Inflammatory macrophage treated with lipopolysaccharide for 1 hour (primary cell): ENCODE data around the gene TRAF3IP1.
A peak's percentile ranks its signal among the peaks of the same experiment; 100 is the strongest.
"Not testable (repeated sequence)": the region's sequence is repeated elsewhere in the genome, so short reads cannot be mapped to it uniquely, and the experiment has no call there.

Source experiments
- DNase-seq, 2 donors: peaks; one replicate each; pipeline ENCODE4 v3.0.0-alpha.2; 2020 to 2022

Gene TRAF3IP1, protein sequence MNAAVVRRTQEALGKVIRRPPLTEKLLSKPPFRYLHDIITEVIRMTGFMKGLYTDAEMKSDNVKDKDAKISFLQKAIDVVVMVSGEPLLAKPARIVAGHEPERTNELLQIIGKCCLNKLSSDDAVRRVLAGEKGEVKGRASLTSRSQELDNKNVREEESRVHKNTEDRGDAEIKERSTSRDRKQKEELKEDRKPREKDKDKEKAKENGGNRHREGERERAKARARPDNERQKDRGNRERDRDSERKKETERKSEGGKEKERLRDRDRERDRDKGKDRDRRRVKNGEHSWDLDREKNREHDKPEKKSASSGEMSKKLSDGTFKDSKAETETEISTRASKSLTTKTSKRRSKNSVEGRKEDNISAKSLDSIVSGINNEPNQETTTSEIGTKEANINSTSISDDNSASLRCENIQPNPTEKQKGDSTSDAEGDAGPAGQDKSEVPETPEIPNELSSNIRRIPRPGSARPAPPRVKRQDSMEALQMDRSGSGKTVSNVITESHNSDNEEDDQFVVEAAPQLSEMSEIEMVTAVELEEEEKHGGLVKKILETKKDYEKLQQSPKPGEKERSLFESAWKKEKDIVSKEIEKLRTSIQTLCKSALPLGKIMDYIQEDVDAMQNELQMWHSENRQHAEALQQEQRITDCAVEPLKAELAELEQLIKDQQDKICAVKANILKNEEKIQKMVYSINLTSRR

DNA sequence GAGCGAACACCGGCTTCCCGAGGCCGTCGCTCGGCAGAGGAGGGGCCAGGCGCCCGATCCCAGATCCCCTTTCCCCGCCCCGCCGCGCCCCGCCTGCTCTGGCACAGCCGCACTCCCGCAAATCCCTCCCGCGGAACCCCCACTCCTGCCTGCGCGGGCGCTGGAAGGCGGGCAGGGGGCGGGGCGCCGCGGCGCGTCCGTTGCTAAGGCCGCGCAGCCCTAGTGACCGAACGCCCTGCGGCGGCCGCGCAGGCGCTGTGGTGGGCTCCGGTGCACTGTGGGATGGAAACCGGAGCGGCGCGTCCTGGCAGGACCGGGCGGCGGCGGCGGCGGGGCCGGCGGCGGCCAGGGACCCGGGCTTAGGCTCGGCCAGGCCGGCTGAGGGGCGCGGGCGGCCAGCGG is at the start of gene TRAF3IP1:
Gene TRAF3IP1 (plus strand): TSS at position 273 of the 402 bp plus-strand sequence. CDS start 145 bp downstream, outside the sequence.
- DNase-seq = peak; percentile 74 to 86

DNA sequence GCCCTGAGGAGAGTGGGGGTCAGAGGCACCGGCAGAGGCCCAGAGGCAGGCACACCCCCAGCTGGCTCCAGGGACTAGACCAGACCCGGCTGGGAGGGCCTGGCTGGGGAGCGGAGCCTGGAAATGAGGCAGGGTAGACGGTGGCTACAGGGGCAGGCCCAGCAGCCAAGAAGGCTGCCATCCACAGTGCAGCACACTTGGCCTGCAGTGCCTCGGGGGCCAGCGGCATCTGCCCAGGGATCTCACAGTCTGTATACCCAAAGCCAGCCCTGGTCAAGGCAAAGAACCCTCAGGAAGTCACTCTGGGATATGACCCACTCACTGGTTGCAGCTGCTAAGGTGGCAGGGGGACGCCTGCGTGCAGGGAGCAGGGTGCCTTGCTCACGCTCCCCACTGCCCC is 49.7 kb upstream of the TRAF3IP1 start:
- DNase-seq = no peak

DNA sequence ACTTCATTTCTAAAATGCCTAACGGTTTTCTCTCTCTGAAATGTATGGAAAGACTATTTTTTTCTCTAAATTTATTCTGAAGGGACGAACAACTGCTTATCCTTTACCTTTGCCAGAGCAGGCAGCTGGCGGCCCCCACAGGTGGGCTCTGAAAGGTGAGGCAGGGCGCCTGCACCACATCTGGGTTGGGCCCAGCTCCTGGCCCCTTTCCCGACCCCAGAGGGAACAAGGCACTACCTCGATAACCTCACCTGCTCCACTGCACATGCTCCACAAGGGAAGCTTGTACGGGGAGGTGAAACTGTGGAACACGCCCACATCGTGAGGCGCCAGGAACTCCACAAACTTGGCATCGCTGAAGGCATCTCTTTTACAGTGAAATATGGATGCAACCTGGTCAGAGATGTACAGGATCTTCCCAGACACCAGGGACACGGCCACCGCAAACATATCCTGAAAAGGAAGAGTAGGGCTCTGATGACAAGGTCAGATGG is 49.2 kb upstream of the TRAF3IP1 start:
- no peak for DNase-seq

DNA sequence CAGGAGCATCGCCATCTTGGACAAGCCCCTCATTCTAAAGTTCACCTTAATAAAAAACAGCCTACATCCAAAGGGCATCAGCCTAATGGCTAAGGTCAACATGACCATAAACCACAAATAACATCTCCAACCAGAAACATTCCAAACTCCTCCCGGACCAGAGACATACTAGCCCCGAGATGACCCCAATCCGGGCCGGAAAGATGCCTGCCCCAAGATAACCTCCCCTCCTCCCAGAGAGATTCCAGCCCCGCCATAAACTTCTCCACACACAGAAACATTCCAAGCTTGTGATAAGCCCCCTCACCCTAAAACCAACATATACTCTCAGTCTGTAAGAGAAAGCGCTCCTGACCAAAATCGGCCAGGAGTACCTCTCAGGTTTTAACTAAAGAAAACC is 48.6 kb upstream of the TRAF3IP1 start:
- DNase-seq = not testable (repeated sequence)

DNA sequence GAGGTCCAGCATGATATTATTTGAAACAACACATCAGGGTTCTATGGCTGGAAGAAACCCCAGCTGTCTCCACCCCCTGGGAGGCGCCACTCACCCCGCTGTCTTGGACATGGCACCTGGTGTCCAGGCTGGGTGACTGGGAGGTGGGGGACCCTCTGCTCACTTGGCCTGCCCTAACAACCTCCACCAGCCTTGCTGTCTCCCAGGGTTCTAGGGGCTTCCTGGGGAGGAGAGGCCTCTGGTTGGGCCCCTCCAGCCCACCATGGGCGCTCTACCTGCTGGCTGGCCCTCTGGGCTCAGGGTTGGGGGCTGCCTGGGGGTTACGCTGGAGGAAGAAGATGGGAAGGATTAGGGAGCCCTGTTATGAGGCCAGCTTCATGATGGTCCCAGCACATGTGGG is 48.2 kb upstream of the TRAF3IP1 start:
- DNase-seq = no peak

DNA sequence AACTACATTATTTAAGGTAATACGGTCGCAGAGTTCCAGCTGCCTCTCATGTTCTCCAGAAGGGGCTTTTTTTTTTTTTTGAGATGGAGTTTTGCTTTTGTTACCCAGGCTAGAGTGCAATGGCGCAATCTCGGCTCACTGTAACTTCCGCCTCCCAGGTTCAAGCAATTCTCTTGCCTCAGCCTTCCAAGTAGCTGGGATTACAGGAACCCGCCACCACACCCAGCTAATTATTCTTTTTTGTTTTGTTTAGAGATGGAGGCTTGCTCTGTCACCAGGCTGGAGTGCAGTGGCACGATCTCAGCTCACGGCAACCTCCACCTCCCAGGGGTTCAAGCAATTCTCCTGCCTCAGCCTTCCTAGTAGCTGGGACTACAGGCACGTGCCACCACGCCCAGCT is 46.9 kb upstream of the TRAF3IP1 start:
- peak; percentile 31 to 33 for DNase-seq

DNA sequence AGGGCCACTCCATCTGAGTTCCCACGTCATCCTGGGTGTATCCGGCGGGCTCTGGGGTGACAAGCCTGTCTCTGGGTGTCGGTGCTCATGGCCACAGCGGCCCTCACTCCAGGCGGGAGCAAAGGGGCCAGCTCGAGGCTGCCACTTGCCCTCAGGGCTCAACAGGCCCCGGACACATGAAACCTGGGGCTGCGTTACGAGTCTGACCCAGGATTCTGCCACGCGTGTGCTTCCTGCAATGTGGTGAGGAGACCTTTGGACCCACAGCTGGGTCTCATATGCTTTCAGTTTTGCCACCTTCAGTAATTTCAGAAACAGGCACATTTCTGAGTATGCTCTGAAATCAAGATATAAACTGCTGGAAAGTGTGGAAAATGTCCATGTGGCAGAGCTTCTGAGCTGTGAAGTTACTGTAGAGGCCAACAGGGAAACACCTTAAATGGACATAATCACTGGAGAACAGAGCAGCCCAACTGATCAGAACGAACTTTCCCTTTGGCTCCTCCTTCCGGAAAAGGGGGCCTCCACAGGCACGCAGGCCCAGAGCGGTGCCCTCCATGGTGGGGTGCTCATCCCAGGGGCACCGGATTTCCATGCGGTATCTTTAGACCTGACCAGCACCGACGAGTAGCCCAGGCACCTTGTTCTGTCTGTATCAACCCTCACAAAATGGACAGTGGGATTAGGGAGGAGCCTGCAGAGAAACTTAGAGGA is 46.0 kb upstream of the TRAF3IP1 start:
- DNase-seq = no peak

DNA sequence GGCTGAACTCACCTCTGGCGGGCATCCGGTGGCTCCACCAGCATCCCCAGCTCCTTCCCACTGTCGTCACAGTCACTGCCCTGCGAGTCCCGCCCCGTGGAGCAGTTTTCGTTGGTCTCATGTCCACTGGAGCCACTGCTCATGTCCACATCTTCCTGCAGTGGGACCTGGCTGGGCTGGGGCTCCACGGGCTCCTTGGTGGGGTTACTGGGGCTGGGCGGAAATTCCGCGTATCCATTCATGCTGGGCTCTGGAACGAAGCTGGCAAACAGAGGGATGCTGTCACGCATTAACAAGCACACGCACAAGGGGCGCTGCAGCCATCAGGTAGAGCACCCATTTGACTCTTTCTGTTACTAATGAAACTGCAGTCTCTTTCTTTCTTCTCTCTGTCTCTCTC is 42.6 kb upstream of the TRAF3IP1 start:
- DNase-seq = no peak

DNA sequence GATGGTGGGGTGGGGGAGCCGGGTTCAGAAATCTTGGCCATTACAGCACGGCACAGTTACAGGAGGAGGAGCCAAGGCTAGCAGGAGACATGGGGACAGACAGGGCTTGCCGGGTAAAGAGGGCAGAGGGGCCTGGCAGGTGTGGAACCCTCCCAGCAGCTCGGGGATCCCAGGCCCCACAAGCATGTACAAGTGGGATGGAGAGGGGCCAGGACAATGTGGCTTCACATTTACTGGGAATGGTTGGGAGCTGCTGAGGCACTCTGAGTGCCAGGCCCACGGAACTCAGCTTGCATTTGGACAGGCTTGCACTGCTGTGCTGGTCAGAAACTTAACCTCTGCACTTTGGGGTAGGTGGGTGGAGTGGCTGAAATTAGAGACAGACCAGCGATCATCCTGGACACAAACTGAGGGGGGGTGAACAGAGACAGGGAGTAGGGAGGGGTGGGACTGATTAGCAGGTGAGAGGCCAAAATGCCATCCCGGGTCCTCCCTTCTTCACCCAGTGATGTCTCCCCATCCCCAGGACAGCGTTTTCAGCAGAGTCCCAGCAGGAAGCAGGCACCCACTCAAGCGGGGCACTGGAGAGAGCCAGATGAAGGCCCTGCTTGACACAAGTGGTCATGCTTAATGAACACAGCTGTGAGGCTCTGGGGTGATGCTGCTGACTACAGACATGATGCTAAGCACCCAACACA is 41.5 kb upstream of the TRAF3IP1 start:
- no peak for DNase-seq

DNA sequence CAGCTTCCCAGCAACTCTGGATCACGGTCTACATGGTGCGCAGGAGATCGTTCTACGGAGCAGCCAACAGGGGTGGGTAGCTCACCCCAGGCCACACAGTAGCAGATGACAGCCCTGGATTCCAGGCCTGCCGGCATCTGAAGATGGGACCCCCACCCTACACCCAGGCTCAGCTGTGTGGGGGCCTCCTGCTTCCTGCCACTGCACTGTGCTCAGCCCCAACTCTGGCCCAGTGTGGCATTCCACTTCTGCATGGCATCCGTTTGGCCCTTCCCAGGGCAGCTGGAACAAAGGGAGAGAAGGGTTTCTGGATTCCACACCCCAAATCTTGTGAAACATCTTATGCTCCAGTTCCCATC is 41.0 kb upstream of the TRAF3IP1 start:
- no peak for DNase-seq

DNA sequence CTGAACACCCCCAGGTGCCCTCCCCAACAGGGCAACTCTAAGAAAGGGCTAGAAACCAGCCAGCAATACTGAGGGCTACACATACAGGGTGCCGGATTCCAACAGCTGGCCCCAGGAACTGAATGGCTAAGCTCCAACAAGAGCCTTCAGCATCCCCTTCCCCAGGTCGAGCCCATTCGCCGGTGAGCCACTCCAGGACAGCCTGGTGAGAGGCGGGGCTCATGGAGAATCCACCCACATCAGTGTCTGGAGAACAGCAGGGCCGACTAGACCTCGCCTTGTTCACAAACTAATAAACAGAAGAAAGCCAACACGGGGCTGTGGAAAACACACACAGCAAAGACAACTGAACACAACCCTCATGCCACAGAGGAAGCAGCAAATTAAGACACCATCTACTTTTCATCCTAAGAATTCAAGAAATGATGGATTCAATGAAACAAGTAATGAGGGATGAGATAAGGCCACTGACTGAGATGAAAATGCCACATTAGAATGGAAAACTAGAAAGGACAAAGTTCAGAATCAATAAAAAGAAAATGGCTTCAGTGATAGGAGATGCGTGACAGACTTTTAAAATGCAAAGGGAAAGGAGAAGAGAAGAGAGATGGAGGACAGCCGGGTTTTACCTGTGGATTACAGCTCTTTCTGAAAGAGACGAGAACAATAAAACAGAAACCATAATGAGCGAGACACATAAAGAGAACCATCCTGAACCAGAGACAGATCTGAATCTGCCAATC is 40.1 kb upstream of the TRAF3IP1 start:
- DNase-seq = no peak

DNA sequence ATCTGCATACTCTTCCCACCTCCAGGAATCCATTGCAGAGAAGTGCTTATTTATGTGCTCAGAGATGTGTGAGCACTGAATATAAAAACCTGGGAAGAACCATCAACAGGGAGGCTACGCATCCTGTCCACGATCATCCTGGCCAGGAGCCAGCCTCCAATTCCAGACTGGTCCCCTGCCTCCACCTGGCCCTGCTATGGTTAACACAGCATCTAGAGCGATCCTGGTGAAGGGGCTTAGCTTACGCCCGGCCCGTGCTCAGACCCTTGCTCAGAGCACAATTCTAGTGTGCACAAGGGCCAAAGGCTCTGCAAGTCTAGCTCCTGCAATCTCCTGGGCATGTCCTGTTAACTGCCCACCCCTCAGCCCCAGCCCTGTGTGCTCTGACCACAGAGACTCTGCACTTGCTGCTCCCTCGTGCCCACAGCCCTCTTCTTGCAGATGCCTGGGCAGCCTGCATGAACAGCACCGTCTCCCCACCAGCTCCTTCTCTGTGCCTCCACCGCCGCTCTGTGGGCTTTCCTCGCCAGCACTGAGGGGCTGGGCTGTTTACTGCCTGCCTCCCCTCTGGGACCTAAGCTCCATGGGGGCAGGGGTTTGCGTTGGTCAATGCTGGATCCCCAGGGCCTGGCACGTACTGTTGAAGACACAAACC is 38.4 kb upstream of the TRAF3IP1 start:
- DNase-seq = no peak

DNA sequence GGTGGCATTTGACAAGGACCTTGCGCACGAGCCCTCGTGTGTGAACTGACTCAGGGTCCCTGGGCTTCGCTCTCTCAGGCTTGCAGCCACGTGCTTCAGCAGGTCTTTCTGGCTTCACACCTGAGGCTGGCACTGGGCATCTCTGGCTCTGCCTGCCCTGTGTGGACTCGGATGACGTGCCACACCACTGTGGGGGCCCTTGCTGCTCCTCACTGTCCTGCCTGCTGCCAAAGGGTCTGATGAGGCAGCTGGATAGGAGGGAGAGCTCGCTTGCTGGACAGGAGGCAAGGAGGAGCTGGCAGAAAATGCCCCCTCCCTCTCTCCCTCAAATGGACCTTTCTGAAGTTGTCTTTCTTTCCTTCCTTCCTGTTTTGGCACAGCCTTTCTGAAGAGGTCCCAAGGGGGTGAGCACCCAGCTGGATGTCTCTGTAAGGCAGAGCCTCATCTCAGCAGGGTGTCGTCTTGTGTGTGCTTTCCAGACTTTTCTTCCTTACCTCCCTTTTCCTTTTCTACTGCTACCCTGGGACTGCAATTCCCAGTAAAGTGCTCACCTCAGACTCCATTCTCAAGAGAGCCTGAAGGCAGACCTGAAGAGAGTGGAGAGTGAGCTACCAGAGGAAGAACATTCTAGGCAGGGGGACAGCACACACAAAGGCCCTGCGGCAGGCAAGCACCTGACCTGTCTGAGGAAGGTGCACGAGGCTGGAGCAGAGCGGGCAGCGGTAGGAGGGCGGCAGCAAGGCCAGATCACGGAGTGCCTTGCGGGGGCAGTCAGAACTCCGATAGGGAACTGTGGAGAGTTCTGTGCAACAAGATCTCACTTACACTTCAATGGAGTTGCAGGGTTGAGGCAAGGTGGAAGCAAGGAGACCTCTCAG is 37.2 kb upstream of the TRAF3IP1 start:
- no peak for DNase-seq

DNA sequence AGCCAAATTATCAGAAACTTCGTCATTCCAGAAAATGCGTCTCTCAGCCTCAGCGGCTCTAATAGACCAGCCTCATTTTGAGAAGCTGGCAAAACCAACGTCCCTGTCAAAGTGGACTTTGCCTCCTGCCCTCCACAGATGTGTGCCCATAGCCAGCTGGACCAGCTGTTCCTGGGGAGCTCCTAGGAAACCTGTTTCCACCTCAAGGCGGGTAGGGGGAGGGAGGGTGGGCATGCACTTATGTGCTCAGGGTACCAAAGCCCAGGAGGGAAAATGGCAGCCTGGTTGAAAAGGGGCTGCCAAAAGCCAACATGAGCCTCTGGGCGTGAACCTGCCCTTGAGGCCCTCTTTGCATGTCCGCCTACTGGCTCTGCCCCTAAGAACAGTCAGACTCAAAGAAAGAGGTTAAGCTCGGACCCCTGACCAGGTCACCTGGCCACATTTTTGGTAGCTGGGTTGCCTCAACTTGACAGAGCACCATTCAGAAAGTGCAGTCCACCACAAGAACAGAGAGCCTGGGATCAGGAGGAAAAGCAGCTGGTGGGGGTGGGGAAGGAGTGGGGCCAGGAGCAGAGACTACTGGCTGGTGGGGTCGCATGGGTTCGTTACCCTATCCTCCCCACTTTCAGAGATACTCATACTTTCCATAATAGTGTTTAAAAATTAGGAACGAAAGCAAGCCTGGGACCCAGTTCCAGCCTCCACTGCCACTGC is 35.4 kb upstream of the TRAF3IP1 start:
- DNase-seq = no peak

DNA sequence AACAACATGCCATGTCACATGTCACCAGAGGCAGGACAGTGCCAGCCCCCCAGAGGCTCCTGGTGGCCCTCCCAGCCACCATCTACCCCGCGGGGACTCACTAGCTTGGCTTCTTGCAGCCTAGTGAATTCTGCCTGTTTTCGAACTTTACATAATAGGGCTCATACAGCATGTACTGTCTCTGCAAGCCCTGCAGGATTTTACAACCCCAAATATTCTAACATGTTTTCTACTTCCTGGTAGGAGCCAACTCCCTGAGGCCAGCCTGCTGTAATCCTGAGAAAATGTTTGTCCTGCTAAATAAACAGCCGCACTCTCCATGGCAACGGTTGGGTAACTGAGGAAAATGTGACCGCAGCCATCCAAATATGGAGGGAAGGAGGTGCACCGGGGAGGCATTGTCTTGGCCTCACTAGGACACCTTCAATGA is 34.6 kb upstream of the TRAF3IP1 start:
- DNase-seq = no peak

DNA sequence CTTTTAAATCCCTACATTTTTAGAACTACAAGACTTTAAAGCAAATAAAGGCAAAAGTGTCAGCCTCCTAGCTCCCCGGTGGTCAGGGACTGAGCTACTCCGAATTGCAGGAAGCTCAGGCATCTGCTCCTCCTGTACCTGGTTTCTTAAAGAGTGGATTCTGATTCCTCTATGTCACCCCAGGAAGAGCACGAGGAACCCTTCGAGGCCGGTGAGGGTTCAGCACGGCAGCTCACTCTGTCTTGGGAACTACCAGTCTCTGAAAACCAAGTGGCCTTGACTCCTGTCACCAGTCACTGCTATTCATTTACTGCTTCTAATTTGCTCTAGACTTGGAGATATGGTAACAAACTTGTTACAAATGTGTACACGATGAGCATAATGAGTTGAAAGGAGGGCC is 34.2 kb upstream of the TRAF3IP1 start:
- DNase-seq = no peak

DNA sequence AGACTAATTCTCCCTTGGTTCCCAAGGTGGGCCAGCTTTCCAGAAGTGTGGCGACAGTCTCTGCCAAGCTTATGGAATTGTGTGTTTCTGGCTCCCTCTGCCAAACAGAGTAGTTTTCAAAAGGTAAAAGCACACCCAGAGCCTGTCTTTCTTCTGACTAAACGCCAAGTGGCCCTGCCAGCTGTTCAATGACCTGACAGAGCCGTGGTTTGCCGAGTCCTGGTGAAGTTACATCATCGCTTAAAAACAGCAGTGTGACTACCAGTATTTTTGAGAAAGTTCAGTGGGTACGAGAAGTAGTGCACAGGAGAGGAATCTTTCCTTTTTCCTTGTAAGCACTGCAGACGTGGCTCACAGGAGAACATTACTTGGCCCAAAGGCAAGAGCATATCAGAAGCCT is 33.8 kb upstream of the TRAF3IP1 start:
- peak in 1 of 2 donors; percentile 7 for DNase-seq

DNA sequence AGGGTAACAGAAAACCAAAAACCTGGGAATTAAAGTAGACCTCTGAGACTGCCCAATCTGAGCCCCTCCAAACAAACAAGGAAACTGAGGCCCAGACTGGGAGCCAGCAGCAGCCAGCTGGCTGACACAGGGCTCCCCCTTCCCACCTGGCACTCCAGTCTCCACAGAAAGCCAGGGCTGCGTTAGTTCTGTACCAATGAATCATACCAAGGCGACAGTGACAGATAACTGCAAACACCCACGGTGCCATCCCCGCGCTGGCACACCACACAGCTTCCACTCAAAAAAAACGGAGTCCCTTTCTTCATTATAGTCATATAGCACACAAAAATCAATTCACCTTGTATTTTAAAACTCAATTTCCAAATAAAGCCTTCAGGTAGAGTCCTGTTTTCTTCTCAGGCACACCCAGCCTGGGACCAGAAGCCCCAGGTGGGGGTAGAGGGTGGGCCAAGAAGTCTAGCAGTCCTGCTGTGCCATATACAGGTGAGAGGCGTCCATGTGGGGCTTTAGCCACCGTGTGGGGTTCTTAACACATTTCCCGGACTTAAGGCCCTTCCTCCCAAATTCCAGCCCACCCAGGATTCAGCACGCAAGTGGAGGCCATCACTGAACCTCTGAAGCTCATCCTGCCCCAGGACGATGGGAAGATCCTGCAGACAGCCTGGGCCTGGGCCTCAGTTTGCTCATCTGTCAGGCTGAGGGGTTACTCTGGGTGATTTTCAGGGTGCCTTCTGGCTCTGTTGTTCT is 33.2 kb upstream of the TRAF3IP1 start:
- no peak for DNase-seq
